ENCODE data around the gene SYNC. TPM values are rescaled to one million over a fixed set of nuclear protein-coding genes. Genes with fewer than 3 reads are reported as not detected.
A peak's percentile ranks its signal among the peaks of the same experiment; 100 is the strongest.

Gene SYNC
- total and polyA plus RNA-seq, 9 of the 15 experiments (the other 6 are each of a cell fraction or from before 2014, with no cell fraction given), result 0.49 to 1.1 (median 0.87) TPM

DNA sequence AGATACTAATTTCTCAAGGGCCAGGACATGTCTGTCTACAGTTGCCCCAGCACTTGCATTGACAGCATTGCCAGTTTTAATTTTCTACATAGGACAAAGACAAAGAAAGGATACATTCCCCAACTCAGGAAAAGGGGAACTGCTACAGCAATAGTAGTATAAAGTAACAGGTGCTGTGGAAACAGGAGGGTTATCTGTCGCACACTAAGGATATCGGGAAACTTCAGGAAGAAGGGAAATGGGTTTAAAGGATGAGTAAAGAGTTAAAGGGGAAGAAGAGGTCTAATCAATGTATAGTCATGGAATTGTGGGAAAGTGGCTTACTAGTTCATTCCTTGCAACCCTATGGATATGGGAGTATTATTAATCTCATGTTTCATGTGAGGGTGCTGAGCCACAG, 16.2 kb downstream of the SYNC start:
- POLR2A ChIA-PET, result interaction anchor here (1.2 to 2.9 kb wide), 6 partner anchors 9 to 46 kb away, joined by 3 to 14 read pairs (median 4); no protein-coding TSS in a partner anchor
- no peak overlapping the region for H3K27ac ChIP-seq (ENCODE audit: extremely low read depth, low read depth, low read length)
- in situ Hi-C loops (cut with MboI) (no loop called here), intact Hi-C loops (cut with micrococcal nuclease) (no loop called here)
- no peak for TF ChIP-seq MYC (IDR thresholded peaks at IDR 0.05; ENCODE audit: low read depth, low read length)
- peak; percentile 34; the same call in 1 of the 2 replicates for TF ChIP-seq MYC (CRISPR knock-in tag; IDR thresholded peaks at IDR 0.05; ENCODE audit: borderline replicate concordance, low read depth)
- no peak for TF ChIP-seq CBX1 (IDR thresholded peaks at IDR 0.05; ENCODE audit: low read depth)
- TF ChIP-seq SPI1 (IDR thresholded peaks at IDR 0.05; ENCODE audit: borderline replicate concordance, low read depth, low read length), result 0 out of 2 replicates have a peak, but pooled peaks have one; percentile 38
- no peak overlapping the region for H2AFZ ChIP-seq (ENCODE audit: low read depth, low read length)
- 85% methylated on average over 2 of the region's 2 CpGs for WGBS (ENCODE audit: insufficient coverage, low coverage, missing lambda C conversion rate)
- DNase-seq (ENCODE audit: extremely low read depth in 1 of 4, low spot score in 3 of 4) (no peak), FAIRE-seq (no peak), ATAC-seq (no peak)
- no peaks in the 10 kb centered on the region for H3K4me1 ChIP-seq (replicated peaks in 1 of 2; ENCODE audit: control insufficient read depth in 2 of 2, insufficient read depth in 2 of 2, low read length in 2 of 2)
- no TSS peak for BruUV-seq (replicated peaks)
- CTCF ChIA-PET (ENCODE audit: low intra/inter-chr PET ratio), result interaction anchor here (0.5 kb wide), 1 partner anchor 110 kb away, joined by 3 read pairs; no protein-coding TSS in a partner anchor
- H3K9me3 ChIP-seq (replicated peaks; ENCODE audit: control insufficient read depth, insufficient read depth, low read depth, low read length), result no peaks in the 10 kb centered on the region
- H3K36me3 ChIP-seq (ENCODE audit: control insufficient read depth, insufficient read depth, low read length), result peaks cover 48% of the 10 kb centered on the region
- H3K4me2 ChIP-seq (ENCODE audit: insufficient read depth, low read length), result no peak overlapping the region
- H3K79me2 ChIP-seq (ENCODE audit: control insufficient read depth, insufficient read depth, low read length), result no peaks in the 10 kb centered on the region
- H4K20me1 ChIP-seq (replicated peaks; ENCODE audit: control insufficient read depth, insufficient read depth, low read length), result 0 out of 2 replicates have a peak, but pooled peaks cover 3% of the 10 kb centered on the region
- H3K27me3 ChIP-seq (ENCODE audit: control insufficient read depth in 2 of 2, insufficient read depth in 2 of 2, low read length in 2 of 2), result no peaks in the 10 kb centered on the region
- no peak overlapping the region for H3K4me3 ChIP-seq
- no peaks in the 10 kb centered on the region for H3K9me1 ChIP-seq (ENCODE audit: control insufficient read depth, insufficient read depth, low read length)
- no peak overlapping the region for H3K9ac ChIP-seq (ENCODE audit: insufficient read depth in 1 of 2, low read depth in 2 of 2, low read length in 2 of 2)

DNA sequence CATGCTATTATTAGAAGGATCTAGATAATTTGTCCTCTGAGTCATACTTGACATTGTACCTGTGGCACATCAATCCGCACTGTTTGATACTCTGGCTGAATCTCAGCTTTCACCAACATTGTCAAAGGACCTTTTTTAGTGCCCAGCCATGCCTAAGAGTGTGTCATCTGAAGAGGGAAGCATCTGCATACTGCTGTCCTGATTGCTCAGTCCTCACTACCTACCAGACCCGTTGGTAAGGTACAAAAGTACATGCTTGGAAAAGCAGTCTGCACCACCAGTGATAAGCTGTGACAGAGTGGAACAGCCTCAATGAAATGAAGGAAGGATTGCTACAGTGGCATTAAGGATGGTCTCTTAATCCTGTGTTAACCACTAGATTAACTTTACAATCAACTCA, 17.1 kb downstream of the SYNC start:
- 52% methylated on average over 2 of the region's 2 CpGs for WGBS (ENCODE audit: insufficient coverage, low coverage, missing lambda C conversion rate)
- no peak for DNase-seq (ENCODE audit: extremely low read depth in 1 of 4, low spot score in 3 of 4)

More for the DNA sequence above, 17.1 kb downstream of the SYNC start:
- no peak for TF ChIP-seq ZNF354B (CRISPR knock-in tag; IDR thresholded peaks at IDR 0.05)
- TF ChIP-seq POLR2A (conservative IDR thresholded peaks at IDR 0.05), result peak; percentile 31
- Histone ChIP-seq H3K9me3 (replicated peaks; ENCODE audit: control insufficient read depth, insufficient read depth, low read depth, low read length) (no peaks in the 10 kb centered on the region), H4K20me1 (replicated peaks; ENCODE audit: control insufficient read depth, insufficient read depth, low read length) (0 out of 2 replicates have a peak, but pooled peaks cover 3% of the 10 kb centered on the region), H3K27ac (ENCODE audit: extremely low read depth, low read depth, low read length) (no peak overlapping the region), H3K9ac (ENCODE audit: insufficient read depth in 1 of 2, low read depth in 2 of 2, low read length in 2 of 2) (no peak overlapping the region), H3K4me2 (ENCODE audit: insufficient read depth, low read length) (no peak overlapping the region), H3K9me1 (ENCODE audit: control insufficient read depth, insufficient read depth, low read length) (no peaks in the 10 kb centered on the region), H3K36me3 (ENCODE audit: control insufficient read depth, insufficient read depth, low read length) (peaks cover 57% of the 10 kb centered on the region), H3K4me3 (no peak overlapping the region), H2AFZ (ENCODE audit: low read depth, low read length) (no peak overlapping the region), H3K27me3 (ENCODE audit: control insufficient read depth in 2 of 2, insufficient read depth in 2 of 2, low read length in 2 of 2) (no peaks in the 10 kb centered on the region), H3K79me2 (ENCODE audit: control insufficient read depth, insufficient read depth, low read length) (no peaks in the 10 kb centered on the region), H3K4me1 (replicated peaks in 1 of 2; ENCODE audit: control insufficient read depth in 2 of 2, insufficient read depth in 2 of 2, low read length in 2 of 2) (no peaks in the 10 kb centered on the region)
- BruUV-seq (replicated peaks), result TSS peak; percentile 4
- peak; percentile 18 for ATAC-seq
- in situ Hi-C loops (cut with MboI) (no loop called here), intact Hi-C loops (cut with micrococcal nuclease) (no loop called here)
- CTCF ChIA-PET (ENCODE audit: low intra/inter-chr PET ratio), result no interaction called here
- POLR2A ChIA-PET, result interaction anchor here (1.2 to 1.5 kb wide), 2 partner anchors 16 to 45 kb away, joined by 3 read pairs; no protein-coding TSS in a partner anchor
- no peak for FAIRE-seq

All from K562 (cell line).